ENCODE results near the gene B4GALT3. TPM values are rescaled to one million over a fixed set of nuclear protein-coding genes. Genes with fewer than 3 reads are reported as not detected.

Gene B4GALT3
- total RNA-seq, 1 donor from 2014 or later, result 23.0 TPM

DNA sequence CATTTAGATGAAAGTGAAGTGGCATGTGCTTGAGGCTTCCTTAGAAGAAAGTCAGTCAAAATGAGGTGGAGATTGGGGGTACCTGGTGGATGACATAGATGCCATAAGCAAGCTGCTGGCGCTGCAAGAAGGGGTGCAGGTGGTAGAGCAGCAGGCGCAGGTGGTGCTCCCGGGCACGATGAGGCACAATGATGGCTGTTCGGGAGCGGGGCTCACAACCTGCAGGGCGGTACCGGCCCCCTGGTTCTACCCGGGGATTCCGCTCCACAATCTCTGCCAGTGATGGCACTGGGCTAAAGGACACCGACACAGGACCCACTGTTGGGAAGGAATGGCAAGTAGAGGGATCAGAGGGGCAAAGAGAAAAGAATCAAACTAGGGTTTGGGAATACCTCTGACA lies 2.4 kb downstream of the B4GALT3 start:
- Mint-ChIP-seq H3K4me3 (ENCODE audit: unreplicated experiment) (no peak overlapping the region), H3K27ac (ENCODE audit: unreplicated experiment) (no peak overlapping the region)

DNA sequence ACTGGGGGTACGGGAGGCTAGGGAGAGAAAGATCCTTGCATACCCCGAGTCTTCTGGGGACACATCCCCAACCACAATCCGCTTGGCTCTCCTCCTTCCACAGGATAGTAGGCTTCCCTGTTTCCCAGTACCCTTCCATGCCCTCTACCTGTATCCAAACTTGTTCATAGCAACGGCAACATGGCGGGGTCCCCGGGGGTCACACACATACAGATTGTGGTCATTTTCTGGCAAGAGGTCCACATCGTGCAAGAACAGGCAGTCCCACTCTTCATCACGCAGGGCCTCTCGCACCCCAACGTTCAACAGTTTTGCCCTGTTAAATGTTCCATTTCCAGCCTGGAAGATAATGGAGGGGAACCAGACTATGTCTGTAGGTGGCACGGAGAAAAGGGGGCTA lies 3.6 kb downstream of the B4GALT3 start:
- no peak overlapping the region for H3K4me3 Mint-ChIP-seq (ENCODE audit: unreplicated experiment)
- DNase-seq (ENCODE audit: low spot score), result peak; percentile 49
- H3K27me3 Mint-ChIP-seq (ENCODE audit: low read depth), result no peaks in the 10 kb centered on the region
- peak overlapping the region; percentile 88 for H3K27ac Mint-ChIP-seq (ENCODE audit: unreplicated experiment)
- no peaks in the 10 kb centered on the region for H3K9me3 Mint-ChIP-seq (ENCODE audit: low read depth)
- peaks cover 43% of the 10 kb centered on the region for H3K4me1 Mint-ChIP-seq (ENCODE audit: low read depth)
- peaks cover 22% of the 10 kb centered on the region for H3K36me3 Mint-ChIP-seq (ENCODE audit: low read depth)
- TF ChIP-seq, protein P1, sequence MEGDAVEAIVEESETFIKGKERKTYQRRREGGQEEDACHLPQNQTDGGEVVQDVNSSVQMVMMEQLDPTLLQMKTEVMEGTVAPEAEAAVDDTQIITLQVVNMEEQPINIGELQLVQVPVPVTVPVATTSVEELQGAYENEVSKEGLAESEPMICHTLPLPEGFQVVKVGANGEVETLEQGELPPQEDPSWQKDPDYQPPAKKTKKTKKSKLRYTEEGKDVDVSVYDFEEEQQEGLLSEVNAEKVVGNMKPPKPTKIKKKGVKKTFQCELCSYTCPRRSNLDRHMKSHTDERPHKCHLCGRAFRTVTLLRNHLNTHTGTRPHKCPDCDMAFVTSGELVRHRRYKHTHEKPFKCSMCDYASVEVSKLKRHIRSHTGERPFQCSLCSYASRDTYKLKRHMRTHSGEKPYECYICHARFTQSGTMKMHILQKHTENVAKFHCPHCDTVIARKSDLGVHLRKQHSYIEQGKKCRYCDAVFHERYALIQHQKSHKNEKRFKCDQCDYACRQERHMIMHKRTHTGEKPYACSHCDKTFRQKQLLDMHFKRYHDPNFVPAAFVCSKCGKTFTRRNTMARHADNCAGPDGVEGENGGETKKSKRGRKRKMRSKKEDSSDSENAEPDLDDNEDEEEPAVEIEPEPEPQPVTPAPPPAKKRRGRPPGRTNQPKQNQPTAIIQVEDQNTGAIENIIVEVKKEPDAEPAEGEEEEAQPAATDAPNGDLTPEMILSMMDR (IDR thresholded peaks at IDR 0.05), result no peak

More for the DNA sequence above, 2.4 kb downstream of the B4GALT3 start:
- Mint-ChIP-seq H3K4me1 (ENCODE audit: low read depth) (peaks cover 43% of the 10 kb centered on the region), H3K27me3 (ENCODE audit: low read depth) (no peaks in the 10 kb centered on the region), H3K9me3 (ENCODE audit: low read depth) (no peaks in the 10 kb centered on the region), H3K36me3 (ENCODE audit: low read depth) (peaks cover 19% of the 10 kb centered on the region)
- TF ChIP-seq, protein P1 (IDR thresholded peaks at IDR 0.05), result no peak
- DNase-seq (ENCODE audit: low spot score), result no peak

DNA sequence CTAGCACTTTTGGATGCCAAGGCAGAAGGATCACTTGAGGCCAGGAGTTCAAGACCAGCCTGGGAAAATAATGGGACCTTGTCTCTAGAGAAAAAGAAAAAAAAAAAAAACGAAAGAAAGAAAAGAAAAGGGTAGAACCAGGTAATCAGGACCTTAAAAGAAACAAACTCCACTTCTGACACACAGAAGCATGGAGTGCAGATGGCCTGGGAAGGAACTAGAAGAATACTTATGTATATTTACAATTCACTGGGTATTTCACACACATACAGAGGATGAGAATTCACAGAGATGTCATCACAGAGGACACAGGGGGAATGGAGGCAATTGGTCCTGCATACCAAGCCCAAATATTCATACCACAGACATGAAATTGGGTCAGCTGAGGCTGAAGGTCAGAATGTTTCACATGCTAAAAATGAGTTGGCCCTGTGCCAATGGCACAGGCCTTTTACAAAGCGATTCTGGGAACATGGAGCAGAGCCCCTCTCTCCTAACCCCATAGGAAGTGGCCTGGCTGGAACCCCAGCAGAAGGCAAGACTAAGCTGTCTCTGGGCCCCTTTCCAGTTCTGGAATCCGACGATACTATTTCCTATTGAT lies 4.4 kb downstream of the B4GALT3 start:
- no peak overlapping the region for H3K4me3 Mint-ChIP-seq (ENCODE audit: unreplicated experiment)
- H3K9me3 Mint-ChIP-seq (ENCODE audit: low read depth), result no peaks in the 10 kb centered on the region
- TF ChIP-seq, protein P1 (IDR thresholded peaks at IDR 0.05), result no peak
- peak; percentile 10 for DNase-seq (ENCODE audit: low spot score)
- H3K27ac Mint-ChIP-seq (ENCODE audit: unreplicated experiment), result peak overlapping the region; percentile 88
- no peaks in the 10 kb centered on the region for H3K27me3 Mint-ChIP-seq (ENCODE audit: low read depth)
- peaks cover 22% of the 10 kb centered on the region for H3K36me3 Mint-ChIP-seq (ENCODE audit: low read depth)
- peaks cover 47% of the 10 kb centered on the region for H3K4me1 Mint-ChIP-seq (ENCODE audit: low read depth)

DNA sequence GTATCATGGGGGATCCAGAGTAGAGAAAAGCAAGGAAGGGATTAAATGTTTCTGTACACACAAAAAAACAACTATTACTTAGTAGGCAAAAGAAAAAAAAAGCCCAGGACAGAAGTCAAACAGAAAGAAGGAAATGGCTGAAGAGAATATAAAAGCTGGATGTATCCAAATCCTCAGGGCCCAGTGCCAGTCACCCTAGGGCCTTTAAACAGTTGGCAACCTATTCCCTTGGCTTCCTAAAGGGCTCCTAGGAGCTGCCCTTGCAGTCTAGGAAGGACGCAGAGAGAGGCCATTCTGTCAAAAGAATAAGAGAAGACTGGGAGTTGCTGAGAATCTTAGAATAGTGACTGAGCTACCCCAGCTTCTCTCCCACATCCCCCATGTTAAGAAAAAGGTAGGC lies 5.0 kb downstream of the B4GALT3 start:
- Mint-ChIP-seq H3K4me3 (ENCODE audit: unreplicated experiment) (no peak overlapping the region), H3K9me3 (ENCODE audit: low read depth) (no peaks in the 10 kb centered on the region), H3K36me3 (ENCODE audit: low read depth) (peaks cover 22% of the 10 kb centered on the region), H3K27me3 (ENCODE audit: low read depth) (no peaks in the 10 kb centered on the region), H3K27ac (ENCODE audit: unreplicated experiment) (peak overlapping the region; percentile 88), H3K4me1 (ENCODE audit: low read depth) (peaks cover 46% of the 10 kb centered on the region)
- TF ChIP-seq, protein P1 (IDR thresholded peaks at IDR 0.05), result no peak
- DNase-seq (ENCODE audit: low spot score), result peak; percentile 3

DNA sequence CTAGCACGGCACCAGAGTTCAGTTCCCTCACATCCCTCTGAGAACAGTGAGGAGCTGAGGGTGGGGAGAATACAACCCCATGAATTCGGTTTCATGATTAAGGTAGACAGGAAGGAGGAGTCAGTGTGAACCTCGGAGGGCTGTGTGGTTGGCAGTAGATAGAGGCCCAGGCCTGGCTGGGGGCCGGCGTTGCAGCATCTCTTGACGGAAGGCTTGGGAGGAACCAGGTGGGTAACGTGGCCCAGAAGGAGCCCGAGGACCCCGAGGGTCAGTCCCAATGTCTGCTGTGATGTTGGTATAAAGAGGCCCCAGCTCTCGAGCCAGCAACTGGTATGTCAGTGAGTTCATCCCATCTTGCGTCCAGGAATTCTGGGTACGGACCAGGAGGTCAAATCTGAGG lies 5.6 kb downstream of the B4GALT3 start:
- TF ChIP-seq, protein P1 (IDR thresholded peaks at IDR 0.05), result no peak
- peaks cover 48% of the 10 kb centered on the region for H3K4me1 Mint-ChIP-seq (ENCODE audit: low read depth)
- H3K27me3 Mint-ChIP-seq (ENCODE audit: low read depth), result no peaks in the 10 kb centered on the region
- no peaks in the 10 kb centered on the region for H3K9me3 Mint-ChIP-seq (ENCODE audit: low read depth)
- no peak overlapping the region for H3K4me3 Mint-ChIP-seq (ENCODE audit: unreplicated experiment)
- DNase-seq (ENCODE audit: low spot score), result peak; percentile 77
- peaks cover 22% of the 10 kb centered on the region for H3K36me3 Mint-ChIP-seq (ENCODE audit: low read depth)
- H3K27ac Mint-ChIP-seq (ENCODE audit: unreplicated experiment), result no peak overlapping the region

All from chondrocyte (in vitro differentiated cells).